ENCODE data around the gene MMP2. TPM values are rescaled to one million over a fixed set of nuclear protein-coding genes. Genes with fewer than 3 reads are reported as not detected.

Gene MMP2
- total and polyA plus RNA-seq, 10 of the 15 experiments (the other 5 are each of a cell fraction or from before 2014, with no cell fraction given), result 0.37 to 0.80 (median 0.59) TPM; not detected in 7

DNA sequence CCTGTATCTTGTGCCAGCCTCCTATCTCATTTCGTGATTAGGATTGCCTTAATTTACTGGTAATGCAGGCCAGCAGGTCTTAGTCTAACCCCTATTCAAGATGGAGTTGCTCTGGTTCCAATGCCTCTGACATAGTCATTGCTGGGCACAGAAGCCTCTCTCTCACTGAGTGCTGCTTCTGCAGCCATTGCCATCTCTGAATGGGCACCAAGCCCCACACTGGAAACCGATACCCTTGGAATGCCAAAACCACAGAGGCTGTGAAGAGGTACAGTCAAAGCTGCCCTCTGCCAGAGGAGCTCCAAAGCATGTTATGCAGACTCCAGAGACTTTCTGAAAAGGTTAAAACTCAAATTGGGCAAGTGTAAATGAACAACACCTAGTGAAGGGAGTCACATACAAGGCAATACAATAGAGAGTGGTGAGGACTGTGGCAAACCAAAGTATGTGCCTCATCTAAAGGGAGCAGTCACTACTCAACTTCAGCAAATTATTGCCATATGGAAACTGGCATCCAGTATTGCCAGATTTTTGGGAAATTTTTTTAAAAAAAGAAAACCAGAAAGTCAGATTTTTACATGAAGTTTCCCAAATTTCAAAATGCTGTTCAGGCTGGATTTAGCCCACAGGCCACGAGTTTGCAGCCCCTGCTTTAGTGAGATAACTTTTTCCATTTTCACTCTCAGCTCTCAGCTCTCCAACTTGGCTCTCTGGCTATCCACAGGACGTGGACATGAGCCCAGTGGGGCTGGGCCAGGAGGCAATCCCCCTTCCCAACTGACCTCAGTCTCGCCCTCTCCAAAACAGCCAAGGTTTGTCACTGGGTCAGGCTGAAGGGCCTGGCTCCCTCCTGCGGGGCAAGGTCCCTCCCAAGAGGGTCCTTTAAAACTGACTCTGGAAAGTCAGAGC is 2.1 kb upstream of the MMP2 start:
- TF ChIP-seq GATAD2B (conservative IDR thresholded peaks at IDR 0.05; ENCODE audit: low read depth) (no peak), SIX5 (IDR thresholded peaks at IDR 0.05; ENCODE audit: low read depth, low read length, severe bottlenecking) (no peak)
- H3K79me2 ChIP-seq (ENCODE audit: control insufficient read depth, insufficient read depth, low read length), result no peaks in the 10 kb centered on the region
- ATAC-seq (no peak), FAIRE-seq (no peak), DNase-seq (ENCODE audit: low read depth, low spot score) (no peak)
- intact Hi-C loops (cut with micrococcal nuclease; ENCODE audit: unreplicated experiment), result no loop called here
- ChIA-PET SMC1A (ENCODE audit: uncharacterized antibody, unreplicated experiment) (no interaction called here), POLR2A (no interaction called here), RAD21 (ENCODE audit: unreplicated experiment) (no interaction called here), CTCF (interaction anchor here (2.1 kb wide), 1 partner anchor 12 kb away, joined by 6 read pairs; no protein-coding TSS in a partner anchor)
- in situ Hi-C loops (cut with MboI), result no loop called here
- H2AFZ ChIP-seq (ENCODE audit: control insufficient read depth, low read depth, low read length), result no peak overlapping the region
- WGBS (ENCODE audit: insufficient coverage, insufficient replicate concordance, low lambda C conversion rate, missing lambda C conversion rate), result 3% methylated on average over 6 of the region's 6 CpGs
- no peaks in the 10 kb centered on the region for H4K20me1 ChIP-seq (ENCODE audit: control insufficient read depth, insufficient read depth)
- H3K4me1 ChIP-seq (ENCODE audit: control insufficient read depth, insufficient read depth, low read length), result no peaks in the 10 kb centered on the region
- no peak overlapping the region for H3K4me2 ChIP-seq (ENCODE audit: control insufficient read depth, insufficient read depth)
- H3K4me3 ChIP-seq, result no peak overlapping the region
- BruUV-seq (replicated peaks), result no TSS peak
- H3K9me3 ChIP-seq (replicated peaks; ENCODE audit: control insufficient read depth, insufficient read depth, low read length), result no peaks in the 10 kb centered on the region
- no peaks in the 10 kb centered on the region for H3K36me3 ChIP-seq (ENCODE audit: control insufficient read depth in 2 of 2, insufficient read depth in 2 of 2, low read length in 1 of 2)
- no peaks in the 10 kb centered on the region; a peak in 1 of 4 replicates for H3K27me3 ChIP-seq (replicated peaks in 1 of 2; ENCODE audit: control insufficient read depth in 2 of 2, insufficient read depth in 2 of 2, low read length in 1 of 2)
- no peak overlapping the region for H3K9ac ChIP-seq (ENCODE audit: control insufficient read depth, insufficient read depth, low read length)
- no peak overlapping the region for H3K27ac ChIP-seq (ENCODE audit: control insufficient read depth, insufficient read depth)

- H3K4me2 ChIP-seq (ENCODE audit: control insufficient read depth, insufficient read depth), result no peak overlapping the region
- CTCF ChIA-PET, result interaction anchor here (2.1 kb wide), 1 partner anchor 13 kb away, joined by 6 read pairs; no protein-coding TSS in a partner anchor
- in situ Hi-C loops (cut with MboI), result no loop called here
Measured at GRCh38 chr16:55477736-55478135, 1.3 kb upstream of the MMP2 start.

More at GRCh38 chr16:55477736-55478135, 1.3 kb upstream of the MMP2 start:
- H3K9ac ChIP-seq (ENCODE audit: control insufficient read depth, insufficient read depth, low read length), result no peak overlapping the region
- ChIA-PET POLR2A (no interaction called here), RAD21 (ENCODE audit: unreplicated experiment) (no interaction called here), SMC1A (ENCODE audit: uncharacterized antibody, unreplicated experiment) (no interaction called here)
- intact Hi-C loops (cut with micrococcal nuclease; ENCODE audit: unreplicated experiment), result no loop called here
- no peaks in the 10 kb centered on the region for H4K20me1 ChIP-seq (ENCODE audit: control insufficient read depth, insufficient read depth)
- H3K27ac ChIP-seq (ENCODE audit: control insufficient read depth, insufficient read depth), result no peak overlapping the region
- ATAC-seq (no peak), FAIRE-seq (no peak), DNase-seq (ENCODE audit: low read depth, low spot score) (no peak)
- TF ChIP-seq, protein P1, sequence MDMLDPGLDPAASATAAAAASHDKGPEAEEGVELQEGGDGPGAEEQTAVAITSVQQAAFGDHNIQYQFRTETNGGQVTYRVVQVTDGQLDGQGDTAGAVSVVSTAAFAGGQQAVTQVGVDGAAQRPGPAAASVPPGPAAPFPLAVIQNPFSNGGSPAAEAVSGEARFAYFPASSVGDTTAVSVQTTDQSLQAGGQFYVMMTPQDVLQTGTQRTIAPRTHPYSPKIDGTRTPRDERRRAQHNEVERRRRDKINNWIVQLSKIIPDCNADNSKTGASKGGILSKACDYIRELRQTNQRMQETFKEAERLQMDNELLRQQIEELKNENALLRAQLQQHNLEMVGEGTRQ (IDR thresholded peaks at IDR 0.05; ENCODE audit: borderline replicate concordance, low read depth, low read length), result no peak
- TF ChIP-seq, protein P2, sequence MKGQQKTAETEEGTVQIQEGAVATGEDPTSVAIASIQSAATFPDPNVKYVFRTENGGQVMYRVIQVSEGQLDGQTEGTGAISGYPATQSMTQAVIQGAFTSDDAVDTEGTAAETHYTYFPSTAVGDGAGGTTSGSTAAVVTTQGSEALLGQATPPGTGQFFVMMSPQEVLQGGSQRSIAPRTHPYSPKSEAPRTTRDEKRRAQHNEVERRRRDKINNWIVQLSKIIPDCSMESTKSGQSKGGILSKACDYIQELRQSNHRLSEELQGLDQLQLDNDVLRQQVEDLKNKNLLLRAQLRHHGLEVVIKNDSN (IDR thresholded peaks at IDR 0.05; ENCODE audit: borderline replicate concordance, extremely low read length, insufficient read depth, low read depth, low read length), result no peak
- no peak for TF ChIP-seq RB1 (IDR thresholded peaks at IDR 0.05; ENCODE audit: borderline replicate concordance)
- no peaks in the 10 kb centered on the region for H3K9me3 ChIP-seq (replicated peaks; ENCODE audit: control insufficient read depth, insufficient read depth, low read length)
- H3K27me3 ChIP-seq (replicated peaks in 1 of 2; ENCODE audit: control insufficient read depth in 2 of 2, insufficient read depth in 2 of 2, low read length in 1 of 2), result no peaks in the 10 kb centered on the region; a peak in 1 of 4 replicates
- no peak overlapping the region for H2AFZ ChIP-seq (ENCODE audit: control insufficient read depth, low read depth, low read length)
- H3K36me3 ChIP-seq (ENCODE audit: control insufficient read depth in 2 of 2, insufficient read depth in 2 of 2, low read length in 1 of 2), result no peaks in the 10 kb centered on the region
- BruUV-seq (replicated peaks), result no TSS peak
- WGBS (ENCODE audit: insufficient coverage, insufficient replicate concordance, low lambda C conversion rate, missing lambda C conversion rate), result 20% methylated on average over 3 of the region's 3 CpGs
- no peaks in the 10 kb centered on the region for H3K79me2 ChIP-seq (ENCODE audit: control insufficient read depth, insufficient read depth, low read length)
- H3K4me1 ChIP-seq (ENCODE audit: control insufficient read depth, insufficient read depth, low read length), result no peaks in the 10 kb centered on the region
- no peak overlapping the region for H3K4me3 ChIP-seq

Data from GM12878 (cell line).